ENCODE results near the gene HCRTR1. TPM values are rescaled to one million over a fixed set of nuclear protein-coding genes. Genes with fewer than 3 reads are reported as not detected.

The HCRTR1 gene
- total RNA-seq, 4 donors from 2014 or later: 0.40 to 5.6 (median 1.3) TPM

DNA sequence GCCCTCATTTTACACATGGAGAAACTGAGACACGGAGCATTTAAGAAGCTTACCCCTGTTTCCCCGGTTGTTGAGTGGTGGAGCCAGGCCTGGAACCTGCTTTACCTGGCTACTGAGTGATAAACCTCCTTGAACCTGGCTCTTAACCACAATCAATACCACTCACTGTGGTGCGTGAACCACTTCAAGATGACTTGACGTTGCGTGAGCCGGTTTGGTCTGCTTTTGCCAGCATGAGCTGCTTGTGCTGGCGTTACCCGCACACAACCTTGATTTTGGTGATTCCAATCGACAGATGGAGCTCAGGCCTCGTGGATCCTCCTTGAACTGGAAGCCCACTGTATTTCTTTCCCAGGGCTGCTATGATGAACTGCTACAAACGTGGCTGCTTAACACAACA, 47.3 kb upstream of the HCRTR1 start:
- H3K4me1 ChIP-seq: peaks cover 59 to 71% of the 10 kb centered on the region in 2 donors
- H3K4me3 ChIP-seq (replicated peaks in 1 of 3): no peak overlapping the region
- TF ChIP-seq POLR2A (IDR thresholded peaks at IDR 0.05): no peak
- TF ChIP-seq, protein P1, sequence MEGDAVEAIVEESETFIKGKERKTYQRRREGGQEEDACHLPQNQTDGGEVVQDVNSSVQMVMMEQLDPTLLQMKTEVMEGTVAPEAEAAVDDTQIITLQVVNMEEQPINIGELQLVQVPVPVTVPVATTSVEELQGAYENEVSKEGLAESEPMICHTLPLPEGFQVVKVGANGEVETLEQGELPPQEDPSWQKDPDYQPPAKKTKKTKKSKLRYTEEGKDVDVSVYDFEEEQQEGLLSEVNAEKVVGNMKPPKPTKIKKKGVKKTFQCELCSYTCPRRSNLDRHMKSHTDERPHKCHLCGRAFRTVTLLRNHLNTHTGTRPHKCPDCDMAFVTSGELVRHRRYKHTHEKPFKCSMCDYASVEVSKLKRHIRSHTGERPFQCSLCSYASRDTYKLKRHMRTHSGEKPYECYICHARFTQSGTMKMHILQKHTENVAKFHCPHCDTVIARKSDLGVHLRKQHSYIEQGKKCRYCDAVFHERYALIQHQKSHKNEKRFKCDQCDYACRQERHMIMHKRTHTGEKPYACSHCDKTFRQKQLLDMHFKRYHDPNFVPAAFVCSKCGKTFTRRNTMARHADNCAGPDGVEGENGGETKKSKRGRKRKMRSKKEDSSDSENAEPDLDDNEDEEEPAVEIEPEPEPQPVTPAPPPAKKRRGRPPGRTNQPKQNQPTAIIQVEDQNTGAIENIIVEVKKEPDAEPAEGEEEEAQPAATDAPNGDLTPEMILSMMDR (IDR thresholded peaks at IDR 0.05): no peak
- intact Hi-C loops (cut with DNase I): no loop called here
- no peak for DNase-seq
- 61 to 72% methylated on average over 11 of the region's 11 CpGs for WGBS, 2 donors
- H3K36me3 ChIP-seq: no peaks in the 10 kb centered on the region
- H3K9me3 ChIP-seq: no peaks in the 10 kb centered on the region
- no peaks in the 10 kb centered on the region for H3K27me3 ChIP-seq
- H3K27ac ChIP-seq: peak overlapping the region; percentile 82 to 97 (median 83)

DNA sequence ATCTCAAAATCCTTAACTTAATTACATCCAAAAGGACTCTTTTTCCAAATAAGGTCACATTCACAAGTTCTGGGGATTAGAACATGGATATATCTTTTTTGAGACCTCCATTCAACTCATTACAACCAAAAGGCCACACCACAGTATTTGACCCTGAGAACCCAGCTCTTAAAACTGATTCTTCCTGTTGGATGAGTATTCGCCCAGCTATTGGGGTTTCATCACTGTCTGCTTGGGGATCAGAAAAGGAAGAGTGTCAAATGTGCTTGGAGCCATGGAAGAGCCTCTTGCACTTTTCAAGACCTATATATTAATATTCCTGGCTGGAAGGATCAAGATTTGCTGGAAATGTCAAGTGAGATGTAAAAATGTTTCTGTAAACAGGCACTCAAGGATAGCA, 46.6 kb upstream of the HCRTR1 start:
- H3K9me3 ChIP-seq: no peaks in the 10 kb centered on the region
- no peaks in the 10 kb centered on the region for H3K36me3 ChIP-seq
- WGBS, 2 donors: 89 to 97% methylated on average over 1 of the region's 1 CpG
- H3K4me3 ChIP-seq (replicated peaks in 1 of 3): no peak overlapping the region
- peak overlapping the region; percentile 82 to 97 (median 83) for H3K27ac ChIP-seq
- H3K27me3 ChIP-seq: no peaks in the 10 kb centered on the region
- no peak for DNase-seq
- no peak for TF ChIP-seq POLR2A (IDR thresholded peaks at IDR 0.05)
- TF ChIP-seq, protein P1 (IDR thresholded peaks at IDR 0.05): no peak
- intact Hi-C loops (cut with DNase I): no loop called here
- peaks cover 65 to 78% of the 10 kb centered on the region in 2 donors for H3K4me1 ChIP-seq

DNA sequence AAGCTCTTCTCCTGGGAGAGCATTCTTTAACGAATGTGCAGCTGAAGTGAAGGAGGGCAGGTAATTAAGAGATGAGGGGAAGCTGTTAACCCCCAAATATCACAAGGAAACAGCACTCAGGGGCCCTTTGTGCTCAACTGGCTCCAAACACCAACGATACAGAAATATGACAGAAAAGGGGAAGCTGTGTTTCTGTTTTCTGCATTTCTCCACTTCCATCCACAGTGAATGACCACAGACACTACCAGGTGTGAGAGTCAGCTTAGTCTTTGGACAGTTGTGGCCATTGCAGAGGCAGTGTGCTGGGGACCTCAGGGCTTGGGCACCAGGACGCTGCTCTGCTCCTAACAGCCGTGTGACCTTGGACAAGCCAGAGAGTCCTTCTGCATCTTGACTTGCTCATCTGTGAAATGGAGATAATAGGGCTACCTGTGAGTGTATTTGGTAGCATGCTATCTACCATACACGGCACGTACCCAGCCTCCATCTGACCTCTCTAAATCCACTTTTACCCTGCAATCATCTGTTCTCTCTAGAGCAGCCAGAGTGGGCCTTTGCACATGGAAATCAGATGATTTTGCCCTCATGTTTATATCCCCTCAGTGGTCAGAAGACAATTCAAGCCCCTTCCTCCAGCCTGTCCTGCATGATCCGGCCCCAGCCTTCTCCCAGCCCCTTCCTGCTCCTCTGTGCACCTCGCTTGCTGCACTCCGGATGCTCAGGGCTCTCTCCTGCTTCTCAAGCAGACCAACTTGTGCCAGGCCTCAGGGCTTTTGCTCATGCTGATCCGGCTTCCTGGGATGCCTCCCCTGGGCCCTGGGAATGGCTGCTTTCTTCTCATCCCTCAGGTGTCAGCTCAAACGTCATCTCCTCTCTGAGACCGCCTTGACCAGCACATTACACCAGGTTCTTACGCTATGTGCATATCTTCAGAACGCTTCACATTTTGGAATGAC, 45.9 kb upstream of the HCRTR1 start:
- Histone ChIP-seq H3K4me3 (replicated peaks in 1 of 3) (no peak overlapping the region), H3K36me3 (no peaks in the 10 kb centered on the region), H3K27me3 (no peaks in the 10 kb centered on the region), H3K9me3 (no peaks in the 10 kb centered on the region), H3K4me1 (peaks cover 69 to 81% of the 10 kb centered on the region in 2 donors), H3K27ac (peak overlapping the region; percentile 82 to 97 (median 83))
- DNase-seq: no peak
- intact Hi-C loops (cut with DNase I): no loop called here
- WGBS, 2 donors: 89 to 90% methylated on average over 14 of the region's 14 CpGs
- TF ChIP-seq, protein P1 (IDR thresholded peaks at IDR 0.05): no peak

DNA sequence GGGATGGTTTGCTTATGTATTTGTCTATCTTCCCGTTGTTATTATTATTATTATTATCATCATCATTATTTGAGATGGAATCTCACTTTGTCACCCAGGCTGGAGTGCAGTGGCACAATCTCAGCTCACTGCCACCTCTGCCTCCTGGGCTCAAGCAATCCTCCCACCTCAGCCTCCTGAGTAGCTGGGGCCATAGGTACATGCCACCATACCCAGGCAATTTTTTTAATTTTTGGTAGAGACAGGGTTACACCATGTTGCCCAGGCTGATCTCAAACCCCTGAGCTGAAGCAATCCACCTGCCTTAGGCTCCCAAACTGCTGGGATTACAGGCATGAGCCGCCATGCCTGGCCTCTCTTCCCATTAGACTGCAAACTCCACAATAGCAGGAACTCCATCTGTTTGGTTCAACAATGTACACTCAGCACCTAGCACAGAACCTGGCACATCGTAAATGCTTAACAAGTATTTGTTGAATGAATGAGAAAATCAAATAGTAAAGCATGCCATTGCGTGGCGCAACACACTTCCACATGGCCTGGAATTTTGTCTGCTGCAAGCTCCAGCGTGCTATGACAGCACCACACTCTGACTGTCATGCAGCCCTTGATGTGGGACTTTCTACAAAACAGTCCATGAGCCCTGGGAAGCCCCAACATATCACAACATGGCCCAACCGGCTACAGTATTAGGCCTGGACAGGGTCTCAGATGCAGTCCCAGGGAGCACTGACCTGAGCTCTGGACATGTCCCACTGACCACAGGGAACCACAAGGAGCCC, 45.0 kb upstream of the HCRTR1 start:
- no peak for DNase-seq
- 88 to 95% methylated on average over 6 to 7 of the region's 7 CpGs for WGBS, 2 donors
- intact Hi-C loops (cut with DNase I): no loop called here

More for the DNA sequence above, 45.0 kb upstream of the HCRTR1 start:
- peaks cover 74 to 85% of the 10 kb centered on the region in 2 donors for H3K4me1 ChIP-seq
- no peaks in the 10 kb centered on the region for H3K36me3 ChIP-seq
- H3K9me3 ChIP-seq: no peaks in the 10 kb centered on the region
- H3K27me3 ChIP-seq: no peaks in the 10 kb centered on the region
- no peak for TF ChIP-seq POLR2A (IDR thresholded peaks at IDR 0.05)
- TF ChIP-seq, protein P1 (IDR thresholded peaks at IDR 0.05): no peak
- H3K4me3 ChIP-seq (replicated peaks in 1 of 3): no peak overlapping the region
- peak overlapping the region; percentile 91 to 96 (median 93) for H3K27ac ChIP-seq

Measured in thyroid gland (tissue), 4 donors.